Loucy (cell line): ENCODE data around the gene ANKDD1B.

Source experiments
- EZH2phosphoT487 ChIP-seq: fragments of 200-600 bp; IDR thresholded peaks from 2 replicates; pipeline ENCODE4 v1.6.1; 2018; ENCODE audit warnings: antibody characterized with exemption, mild to moderate bottlenecking, moderate library complexity, borderline replicate concordance
- TF ChIP-seq, protein P1 (sequence below): fragments of 200-600 bp; sonication (generic); conservative IDR thresholded peaks from 2 replicates; pipeline ENCODE4 v1.5.1; 2014; ENCODE audit warnings: mild to moderate bottlenecking, antibody characterized with exemption, low read length

DNA sequence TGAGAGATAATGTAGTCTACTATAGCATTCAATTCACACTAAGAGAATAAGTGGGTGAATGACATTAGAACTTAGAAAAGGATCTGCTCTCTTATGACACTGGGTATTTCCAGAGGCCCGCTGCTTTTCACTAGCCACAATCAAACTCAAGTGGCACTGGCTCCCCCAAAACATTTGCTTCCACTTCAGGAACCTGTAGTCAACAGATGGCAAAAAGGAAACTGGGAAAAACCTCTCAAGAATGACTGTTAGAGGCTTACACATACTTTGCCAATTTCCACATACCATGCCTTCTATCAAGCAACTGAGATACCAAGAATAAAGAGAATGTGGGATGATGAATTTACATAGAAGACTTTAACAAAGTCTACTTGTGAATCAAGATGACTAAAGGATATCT lies 94.8 kb downstream of the ANKDD1B start:
- TF ChIP-seq, protein P1, sequence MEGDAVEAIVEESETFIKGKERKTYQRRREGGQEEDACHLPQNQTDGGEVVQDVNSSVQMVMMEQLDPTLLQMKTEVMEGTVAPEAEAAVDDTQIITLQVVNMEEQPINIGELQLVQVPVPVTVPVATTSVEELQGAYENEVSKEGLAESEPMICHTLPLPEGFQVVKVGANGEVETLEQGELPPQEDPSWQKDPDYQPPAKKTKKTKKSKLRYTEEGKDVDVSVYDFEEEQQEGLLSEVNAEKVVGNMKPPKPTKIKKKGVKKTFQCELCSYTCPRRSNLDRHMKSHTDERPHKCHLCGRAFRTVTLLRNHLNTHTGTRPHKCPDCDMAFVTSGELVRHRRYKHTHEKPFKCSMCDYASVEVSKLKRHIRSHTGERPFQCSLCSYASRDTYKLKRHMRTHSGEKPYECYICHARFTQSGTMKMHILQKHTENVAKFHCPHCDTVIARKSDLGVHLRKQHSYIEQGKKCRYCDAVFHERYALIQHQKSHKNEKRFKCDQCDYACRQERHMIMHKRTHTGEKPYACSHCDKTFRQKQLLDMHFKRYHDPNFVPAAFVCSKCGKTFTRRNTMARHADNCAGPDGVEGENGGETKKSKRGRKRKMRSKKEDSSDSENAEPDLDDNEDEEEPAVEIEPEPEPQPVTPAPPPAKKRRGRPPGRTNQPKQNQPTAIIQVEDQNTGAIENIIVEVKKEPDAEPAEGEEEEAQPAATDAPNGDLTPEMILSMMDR: no peak
- no peak for TF ChIP-seq EZH2phosphoT487
